ENCODE measurements around the gene GTF2F2.

Gene GTF2F2

DNA sequence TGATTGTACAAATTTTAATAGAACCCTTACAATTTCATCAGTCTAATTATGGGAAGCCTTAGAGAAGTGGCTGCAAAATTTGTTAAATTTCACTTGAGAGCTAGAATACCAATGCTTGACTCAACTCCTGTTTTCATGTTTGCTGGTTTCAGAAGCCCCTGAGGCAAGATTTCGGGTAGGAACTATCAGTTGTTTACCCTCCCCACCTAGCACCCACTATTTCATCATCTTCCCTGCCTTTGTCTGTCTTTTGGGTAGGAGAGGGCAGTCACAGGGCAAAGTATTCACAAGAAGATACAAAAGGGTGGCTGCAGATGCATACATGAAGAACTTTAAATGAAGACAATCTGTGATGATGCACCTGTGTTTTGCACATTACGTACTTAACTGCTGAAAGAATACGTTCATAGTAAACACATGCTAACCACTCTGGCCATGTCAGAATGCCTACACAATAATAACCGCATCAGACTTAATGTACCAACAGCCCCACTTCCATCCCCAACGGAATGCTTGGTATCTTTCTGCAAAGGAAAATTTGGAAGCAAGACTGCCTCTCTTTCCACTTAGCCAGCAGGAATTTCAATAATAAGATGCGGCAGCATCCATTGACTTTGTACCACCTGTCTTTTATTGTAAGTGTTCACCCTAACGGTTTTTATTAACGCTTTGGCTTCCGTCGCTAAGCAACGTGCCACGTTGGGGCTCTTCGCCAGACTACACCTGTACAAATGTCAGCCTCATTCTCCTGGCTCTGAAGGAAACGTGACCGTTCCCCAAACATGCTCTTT, 190.2 kb downstream of the GTF2F2 start:
- TF ChIP-seq, protein P1, sequence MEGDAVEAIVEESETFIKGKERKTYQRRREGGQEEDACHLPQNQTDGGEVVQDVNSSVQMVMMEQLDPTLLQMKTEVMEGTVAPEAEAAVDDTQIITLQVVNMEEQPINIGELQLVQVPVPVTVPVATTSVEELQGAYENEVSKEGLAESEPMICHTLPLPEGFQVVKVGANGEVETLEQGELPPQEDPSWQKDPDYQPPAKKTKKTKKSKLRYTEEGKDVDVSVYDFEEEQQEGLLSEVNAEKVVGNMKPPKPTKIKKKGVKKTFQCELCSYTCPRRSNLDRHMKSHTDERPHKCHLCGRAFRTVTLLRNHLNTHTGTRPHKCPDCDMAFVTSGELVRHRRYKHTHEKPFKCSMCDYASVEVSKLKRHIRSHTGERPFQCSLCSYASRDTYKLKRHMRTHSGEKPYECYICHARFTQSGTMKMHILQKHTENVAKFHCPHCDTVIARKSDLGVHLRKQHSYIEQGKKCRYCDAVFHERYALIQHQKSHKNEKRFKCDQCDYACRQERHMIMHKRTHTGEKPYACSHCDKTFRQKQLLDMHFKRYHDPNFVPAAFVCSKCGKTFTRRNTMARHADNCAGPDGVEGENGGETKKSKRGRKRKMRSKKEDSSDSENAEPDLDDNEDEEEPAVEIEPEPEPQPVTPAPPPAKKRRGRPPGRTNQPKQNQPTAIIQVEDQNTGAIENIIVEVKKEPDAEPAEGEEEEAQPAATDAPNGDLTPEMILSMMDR (IDR thresholded peaks at IDR 0.05; ENCODE audit: control extremely low read depth, extremely low read depth, low read depth, missing control alignments) = no peak
- DNase-seq (ENCODE audit: extremely low spot score) = no peak
- POLR2A ChIA-PET = no interaction called here
- CTCF ChIA-PET = interaction anchor here (0.9 to 9.1 kb wide), 12 partner anchors 11 to 277 kb away, joined by 3 to 120 read pairs (median 6); no protein-coding TSS in a partner anchor

DNA sequence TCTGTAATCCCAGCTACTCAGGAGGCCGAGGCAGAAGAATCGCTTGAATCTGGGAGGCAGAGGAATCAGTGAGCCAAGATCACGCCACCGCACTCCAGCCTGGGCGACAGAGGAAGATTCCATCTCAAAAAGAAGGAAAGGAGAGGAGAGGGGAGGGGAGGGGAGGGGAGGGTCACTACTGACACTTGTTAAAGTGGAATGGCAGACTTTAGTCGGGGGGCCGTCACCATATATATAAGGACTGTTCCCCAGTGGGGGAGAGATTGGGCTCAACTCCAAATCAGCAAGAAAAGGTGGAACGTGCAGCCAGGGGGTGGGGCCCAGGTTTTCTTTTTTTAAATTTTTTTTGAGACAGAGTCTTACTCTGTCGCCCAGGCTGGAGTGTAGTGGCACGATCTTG, 194.5 kb downstream of the GTF2F2 start:
- TF ChIP-seq, protein P1 (IDR thresholded peaks at IDR 0.05; ENCODE audit: control extremely low read depth, extremely low read depth, low read depth, missing control alignments) = no peak
- DNase-seq (ENCODE audit: extremely low spot score) = no peak
- ChIA-PET CTCF (interaction anchor here (1.3 to 2.1 kb wide), 2 partner anchors 10 to 268 kb away, joined by 3 to 7 read pairs; no protein-coding TSS in a partner anchor), POLR2A (no interaction called here)

DNA sequence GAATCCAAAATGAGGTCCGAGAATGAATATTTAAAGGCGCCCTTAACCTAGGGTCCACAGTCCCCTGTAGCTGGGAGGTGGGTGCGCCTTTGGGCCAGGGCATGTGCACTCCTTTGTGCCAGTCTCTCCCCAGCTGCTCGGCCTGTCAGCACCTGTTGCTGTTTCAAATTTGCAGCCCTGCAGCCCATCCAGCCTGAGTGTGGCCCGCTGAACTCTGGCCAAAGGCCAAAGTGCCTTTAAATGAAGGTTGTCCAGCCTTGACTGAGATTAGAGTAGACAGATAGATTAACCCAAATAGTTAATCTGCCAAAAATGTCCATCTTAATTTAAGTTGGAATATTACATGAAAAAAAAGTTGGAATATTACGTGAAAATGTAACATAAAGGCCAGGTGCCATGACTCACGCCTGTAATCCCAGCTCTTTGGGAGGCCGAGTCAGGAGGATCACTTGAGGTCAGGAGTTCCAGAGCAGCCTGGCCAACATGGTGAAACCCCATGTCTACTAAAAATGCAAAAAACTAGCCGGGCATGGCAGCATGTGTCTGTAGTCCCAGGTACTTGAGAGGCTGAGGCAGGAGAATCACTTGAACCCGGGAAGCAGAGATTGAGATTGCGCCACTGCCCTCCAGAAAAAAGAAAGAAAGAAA, 195.3 kb downstream of the GTF2F2 start:
- DNase-seq (ENCODE audit: extremely low spot score) = no peak
- TF ChIP-seq, protein P1 (IDR thresholded peaks at IDR 0.05; ENCODE audit: control extremely low read depth, extremely low read depth, low read depth, missing control alignments) = no peak
- ChIA-PET CTCF (interaction anchor here (1.3 to 2.1 kb wide), 2 partner anchors 10 to 269 kb away, joined by 3 to 7 read pairs; no protein-coding TSS in a partner anchor), POLR2A (no interaction called here)

DNA sequence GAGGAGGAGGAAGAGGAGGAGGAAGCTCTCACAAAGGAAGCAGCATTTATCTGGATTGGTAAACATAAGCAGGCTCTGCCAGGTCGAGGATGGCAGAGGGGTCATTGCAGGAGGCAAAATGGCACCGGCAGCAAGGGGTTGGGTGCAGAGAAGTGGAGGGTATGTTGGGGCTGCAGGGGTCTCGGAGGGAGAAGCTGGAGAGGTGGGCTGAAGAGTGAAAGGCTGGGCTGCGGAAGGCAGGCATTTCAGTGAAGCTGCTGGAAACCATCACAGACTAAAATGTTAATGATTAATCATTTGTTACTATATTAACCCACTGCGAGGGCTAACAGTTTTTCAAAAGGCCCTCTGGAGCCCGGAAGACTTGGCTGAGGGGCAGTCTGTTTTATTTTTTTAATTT, 196.0 kb downstream of the GTF2F2 start:
- CTCF ChIA-PET = interaction anchor here (2.1 kb wide), 1 partner anchor 9 kb away, joined by 7 read pairs; no protein-coding TSS in a partner anchor
- TF ChIP-seq, protein P1 (IDR thresholded peaks at IDR 0.05; ENCODE audit: control extremely low read depth, extremely low read depth, low read depth, missing control alignments) = no peak
- POLR2A ChIA-PET = no interaction called here
- DNase-seq (ENCODE audit: extremely low spot score) = no peak

DNA sequence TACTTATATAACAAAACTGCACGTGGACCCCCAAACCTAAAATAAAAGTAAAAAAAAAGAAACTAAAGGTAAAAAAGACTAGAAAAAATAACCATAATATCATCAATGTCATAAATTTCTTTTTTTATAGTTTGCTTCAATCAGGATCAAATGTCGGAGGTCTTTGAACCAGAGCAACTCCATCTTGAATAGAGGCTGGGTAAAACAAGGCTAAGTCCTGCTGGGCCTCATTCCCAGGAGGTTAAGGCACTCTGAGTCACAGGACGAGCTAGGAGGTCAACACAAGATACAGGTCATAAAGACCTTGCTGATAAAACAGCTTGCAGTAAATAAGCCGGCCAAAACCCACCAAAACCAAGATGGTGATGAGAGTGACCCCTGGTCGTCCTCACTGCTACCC, 196.7 kb downstream of the GTF2F2 start:
- POLR2A ChIA-PET = no interaction called here
- no peak for DNase-seq (ENCODE audit: extremely low spot score)
- TF ChIP-seq, protein P1 (IDR thresholded peaks at IDR 0.05; ENCODE audit: control extremely low read depth, extremely low read depth, low read depth, missing control alignments) = no peak
- CTCF ChIA-PET = interaction anchor here (1.3 kb wide), 1 partner anchor 8 kb away, joined by 3 read pairs; no protein-coding TSS in a partner anchor

DNA sequence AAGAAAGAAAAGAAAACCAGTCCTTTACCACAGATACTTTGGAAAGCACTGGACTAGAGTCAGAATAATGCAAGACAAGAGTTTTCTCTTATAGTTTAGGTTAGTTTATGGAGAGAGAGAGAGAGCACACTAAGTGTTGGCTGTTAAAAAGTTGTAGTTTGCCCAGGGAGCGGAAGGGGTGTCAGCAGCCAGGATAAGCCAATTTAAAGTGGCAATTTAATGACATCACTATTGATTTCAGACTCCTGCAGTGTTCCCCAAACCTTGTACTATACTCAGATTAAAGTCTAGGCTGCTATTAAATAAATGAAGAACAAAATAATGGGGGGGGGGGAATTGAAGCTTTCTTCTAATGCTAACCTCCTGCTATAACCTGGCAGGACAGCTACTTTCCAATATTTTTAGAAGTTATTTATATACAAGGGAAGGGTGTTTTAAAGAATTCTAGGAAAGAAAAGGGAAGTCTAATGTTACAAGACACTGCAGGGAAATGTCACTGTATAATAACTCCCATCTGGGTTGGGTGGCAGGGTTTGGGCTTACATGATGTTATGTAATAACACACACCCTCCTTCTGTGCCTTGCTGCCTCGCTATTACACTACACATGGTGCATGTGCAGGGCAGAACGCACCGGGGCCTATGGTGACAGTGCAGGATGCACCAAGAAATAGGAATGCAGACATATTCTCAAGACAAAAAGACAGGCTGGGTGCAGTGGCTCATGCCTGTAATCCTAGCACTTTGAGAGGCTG, 200.7 kb downstream of the GTF2F2 start:
- TF ChIP-seq, protein P1 (IDR thresholded peaks at IDR 0.05; ENCODE audit: control extremely low read depth, extremely low read depth, low read depth, missing control alignments) = no peak
- DNase-seq (ENCODE audit: extremely low spot score) = no peak
- CTCF ChIA-PET = interaction anchor here (1.2 to 2.2 kb wide), 5 partner anchors 10 to 274 kb away, joined by 3 to 7 read pairs (median 4); no protein-coding TSS in a partner anchor

More for the DNA sequence above, 200.7 kb downstream of the GTF2F2 start:
- POLR2A ChIA-PET = no interaction called here
